ENCODE data around the gene SCN3B. TPM values are rescaled to one million over a fixed set of nuclear protein-coding genes. Genes with fewer than 3 reads are reported as not detected.

SCN3B gene
- total and polyA plus RNA-seq, 4 donors = 0.08 to 1.3 (median 0.16) TPM; not detected in 1

DNA sequence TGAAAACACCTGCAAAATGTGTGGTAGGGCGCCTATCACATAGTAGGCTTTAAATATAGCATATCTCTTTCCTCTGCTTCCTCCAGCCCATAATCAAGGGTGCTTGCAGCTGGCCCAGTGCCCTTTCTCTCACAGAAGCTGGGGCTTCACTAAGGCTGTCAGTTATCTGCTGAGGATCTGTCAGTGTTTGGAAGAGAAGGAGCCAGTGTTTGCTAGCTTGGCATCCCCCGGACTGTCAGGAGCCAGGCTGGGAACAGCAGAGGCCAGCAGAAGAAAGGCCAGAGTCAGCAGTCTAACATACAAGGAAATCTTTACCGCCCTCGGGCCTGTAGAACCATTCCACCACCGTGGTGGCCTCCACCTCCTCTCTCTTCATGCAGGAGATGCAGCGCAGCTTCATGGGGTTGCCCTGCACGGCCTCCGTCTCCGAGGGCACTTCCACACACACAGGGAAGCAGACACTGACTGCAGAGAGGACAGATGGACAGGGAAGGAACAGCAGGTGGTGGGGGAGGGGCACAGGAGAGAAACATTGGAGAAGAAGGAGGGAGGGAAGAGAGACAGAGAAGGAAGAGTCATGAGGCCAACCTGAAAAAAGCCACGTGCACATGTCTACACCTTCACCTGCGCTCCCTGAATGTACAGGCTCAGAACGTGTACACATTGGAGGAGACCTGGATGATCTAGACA, 9.0 kb downstream of the SCN3B start:
- ATAC-seq (ENCODE audit: low FRiP score) (no peak), DNase-seq (no peak)
- Histone ChIP-seq H3K27me3 (ENCODE audit: control insufficient read depth in 1 of 2, insufficient read depth in 2 of 2, low read length in 1 of 2) (peaks cover 0 to 1% of the 10 kb centered on the region in 2 donors), H3K9me3 (ENCODE audit: control insufficient read depth, low read length) (peaks cover under 1% of the 10 kb centered on the region), H3K4me1 (ENCODE audit: control insufficient read depth in 1 of 2, insufficient read depth in 2 of 2, low read length in 2 of 2) (no peaks in the 10 kb centered on the region), H3K4me3 (ENCODE audit: low read length in 2 of 2) (no peak overlapping the region), H3K36me3 (ENCODE audit: control insufficient read depth in 1 of 2, insufficient read depth in 2 of 2, low read length in 1 of 2) (no peaks in the 10 kb centered on the region), H3K27ac (ENCODE audit: low read depth in 1 of 2, low read length in 2 of 2) (no peak overlapping the region)
- intact Hi-C loops (cut with DNase I) = no loop called here
- 72 to 73% methylated on average over 12 of the region's 12 CpGs for WGBS, 2 donors

DNA sequence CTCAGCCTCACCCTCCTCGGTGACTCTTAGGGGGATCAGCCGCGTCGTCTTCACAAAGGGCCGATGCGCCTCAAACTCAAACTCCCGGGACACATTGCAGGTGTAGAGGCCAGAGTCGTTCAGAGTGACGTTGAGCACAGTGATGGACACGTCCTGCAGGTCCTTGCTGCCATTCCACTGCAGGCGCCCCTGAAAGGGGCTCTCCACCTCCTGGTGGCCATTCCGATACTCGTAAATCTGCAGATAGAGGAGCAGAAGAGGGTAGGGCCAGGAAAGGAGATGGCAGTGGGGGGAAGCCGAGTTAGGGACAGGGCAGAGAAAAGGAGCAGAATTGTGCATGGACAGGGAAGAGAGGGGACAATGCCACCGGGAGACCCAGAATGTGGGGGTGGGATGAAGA, 12.0 kb downstream of the SCN3B start:
- no peak for ATAC-seq (ENCODE audit: low FRiP score)
- Histone ChIP-seq H3K4me3 (ENCODE audit: low read length in 2 of 2) (no peak overlapping the region), H3K36me3 (ENCODE audit: control insufficient read depth in 1 of 2, insufficient read depth in 2 of 2, low read length in 1 of 2) (no peaks in the 10 kb centered on the region), H3K27ac (ENCODE audit: low read depth in 1 of 2, low read length in 2 of 2) (no peak overlapping the region), H3K27me3 (ENCODE audit: control insufficient read depth in 1 of 2, insufficient read depth in 2 of 2, low read length in 1 of 2) (no peaks in the 10 kb centered on the region), H3K4me1 (ENCODE audit: control insufficient read depth in 1 of 2, insufficient read depth in 2 of 2, low read length in 2 of 2) (no peaks in the 10 kb centered on the region), H3K9me3 (ENCODE audit: control insufficient read depth, low read length) (no peaks in the 10 kb centered on the region)
- DNase-seq = no peak
- intact Hi-C loops (cut with DNase I) = no loop called here
- 82% methylated on average over 15 of the region's 15 CpGs for WGBS, 2 donors

- intact Hi-C loops (cut with DNase I) = no loop called here
- ATAC-seq (ENCODE audit: low FRiP score) (no peak), DNase-seq (no peak)
- 61 to 66% methylated on average over 4 of the region's 4 CpGs for WGBS, 2 donors
- H3K27ac ChIP-seq (ENCODE audit: low read depth in 1 of 2, low read length in 2 of 2) = no peak overlapping the region
- H3K36me3 ChIP-seq (ENCODE audit: control insufficient read depth in 1 of 2, insufficient read depth in 2 of 2, low read length in 1 of 2) = no peaks in the 10 kb centered on the region
- H3K4me3 ChIP-seq (ENCODE audit: low read length in 2 of 2) = no peak overlapping the region
- H3K27me3 ChIP-seq (ENCODE audit: control insufficient read depth in 1 of 2, insufficient read depth in 2 of 2, low read length in 1 of 2) = no peaks in the 10 kb centered on the region
- H3K9me3 ChIP-seq (ENCODE audit: control insufficient read depth, low read length) = no peaks in the 10 kb centered on the region
- H3K4me1 ChIP-seq (ENCODE audit: control insufficient read depth in 1 of 2, insufficient read depth in 2 of 2, low read length in 2 of 2) = no peaks in the 10 kb centered on the region
Observed at GRCh38 chr11:123641495-123641840, 13.0 kb downstream of the SCN3B start.

DNA sequence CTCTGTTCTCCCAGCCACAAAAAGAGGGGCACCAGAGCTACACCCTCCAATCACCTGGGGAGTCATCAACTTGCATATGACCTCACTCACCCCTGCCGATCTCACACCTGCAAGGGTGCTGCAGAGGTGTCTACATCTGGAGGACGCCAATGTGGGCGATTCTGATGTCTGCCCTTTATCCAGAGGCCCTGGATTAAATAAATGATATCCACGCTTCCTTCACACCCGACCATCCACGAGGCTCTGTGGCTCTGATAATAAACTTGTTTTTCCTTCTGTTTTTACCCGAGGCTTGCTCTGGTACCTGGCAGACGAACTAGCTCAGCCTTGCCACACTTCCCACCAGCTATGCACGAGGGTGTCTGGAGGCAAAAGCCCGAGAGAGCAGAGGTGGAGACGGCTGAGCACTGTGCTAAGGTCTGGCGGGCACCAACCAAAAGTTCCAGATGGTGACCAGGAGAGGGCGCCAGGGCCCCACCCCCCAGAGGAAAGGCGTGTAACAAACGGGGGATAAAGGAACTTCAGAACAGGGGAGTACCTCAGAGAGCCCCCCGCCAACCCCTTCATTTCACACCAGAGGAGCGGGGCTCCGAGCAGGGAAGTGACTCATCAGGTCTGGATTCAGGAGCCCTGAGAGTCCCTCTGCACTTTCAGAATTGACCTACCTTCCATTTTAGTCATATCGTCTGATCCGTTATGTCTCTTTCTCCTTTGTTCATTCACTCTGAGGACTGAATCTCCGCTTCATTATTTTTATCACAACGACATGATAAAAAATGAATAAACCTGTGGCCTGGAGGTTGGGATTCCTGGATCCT, 13.5 kb downstream of the SCN3B start:
- H3K36me3 ChIP-seq (ENCODE audit: control insufficient read depth in 1 of 2, insufficient read depth in 2 of 2, low read length in 1 of 2) = no peaks in the 10 kb centered on the region
- H3K9me3 ChIP-seq (ENCODE audit: control insufficient read depth, low read length) = no peaks in the 10 kb centered on the region
- no peaks in the 10 kb centered on the region for H3K4me1 ChIP-seq (ENCODE audit: control insufficient read depth in 1 of 2, insufficient read depth in 2 of 2, low read length in 2 of 2)
- 26 to 30% methylated on average over 22 of the region's 22 CpGs for WGBS, 2 donors
- no peaks in the 10 kb centered on the region for H3K27me3 ChIP-seq (ENCODE audit: control insufficient read depth in 1 of 2, insufficient read depth in 2 of 2, low read length in 1 of 2)
- H3K27ac ChIP-seq (ENCODE audit: low read depth in 1 of 2, low read length in 2 of 2) = no peak overlapping the region
- DNase-seq = no peak
- no peak overlapping the region for H3K4me3 ChIP-seq (ENCODE audit: low read length in 2 of 2)
- no peak for ATAC-seq (ENCODE audit: low FRiP score)
- intact Hi-C loops (cut with DNase I) = no loop called here

GRCh38 chr11:123640029-123640428, 14.4 kb downstream of the SCN3B start:
- ATAC-seq (ENCODE audit: low FRiP score) = no peak
- Histone ChIP-seq H3K27me3 (ENCODE audit: control insufficient read depth in 1 of 2, insufficient read depth in 2 of 2, low read length in 1 of 2) (no peaks in the 10 kb centered on the region), H3K9me3 (ENCODE audit: control insufficient read depth, low read length) (no peaks in the 10 kb centered on the region), H3K36me3 (ENCODE audit: control insufficient read depth in 1 of 2, insufficient read depth in 2 of 2, low read length in 1 of 2) (no peaks in the 10 kb centered on the region), H3K27ac (ENCODE audit: low read depth in 1 of 2, low read length in 2 of 2) (no peak overlapping the region), H3K4me1 (ENCODE audit: control insufficient read depth in 1 of 2, insufficient read depth in 2 of 2, low read length in 2 of 2) (no peaks in the 10 kb centered on the region), H3K4me3 (ENCODE audit: low read length in 2 of 2) (no peak overlapping the region)
- 49 to 66% methylated on average over 5 of the region's 5 CpGs for WGBS, 2 donors
- intact Hi-C loops (cut with DNase I) = no loop called here
- no peak for DNase-seq

DNA sequence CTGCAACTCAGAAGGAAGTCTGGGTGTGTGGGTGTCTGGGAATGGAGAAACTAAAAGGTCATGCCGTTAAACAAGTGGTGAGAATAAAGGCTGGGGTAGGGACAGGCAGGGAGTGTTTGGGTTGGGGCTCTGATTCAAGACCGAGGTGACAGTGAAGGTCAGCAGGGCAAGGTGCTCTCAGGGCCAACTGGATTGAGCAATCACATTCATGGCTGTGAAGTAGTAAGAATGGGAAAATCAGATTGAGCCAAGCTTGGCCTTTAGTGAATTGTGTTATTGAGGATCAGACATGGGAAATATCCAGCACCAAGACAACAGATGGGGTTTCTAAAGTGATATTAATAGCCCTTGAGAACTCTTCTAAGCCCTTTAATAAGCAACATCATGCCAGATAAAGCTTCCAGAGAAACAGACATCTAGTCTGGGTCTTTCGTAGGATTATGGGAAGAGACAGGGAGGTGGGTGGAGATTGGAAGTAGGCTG, 24.3 kb downstream of the SCN3B start:
- no peaks in the 10 kb centered on the region for H3K4me1 ChIP-seq (ENCODE audit: control insufficient read depth in 1 of 2, insufficient read depth in 2 of 2, low read length in 2 of 2)
- H3K9me3 ChIP-seq (ENCODE audit: control insufficient read depth, low read length) = no peaks in the 10 kb centered on the region
- 61 to 63% methylated on average over 3 of the region's 3 CpGs for WGBS, 2 donors
- H3K27me3 ChIP-seq (ENCODE audit: control insufficient read depth in 1 of 2, insufficient read depth in 2 of 2, low read length in 1 of 2) = no peaks in the 10 kb centered on the region
- ATAC-seq (ENCODE audit: low FRiP score) (peak; percentile 13), DNase-seq (no peak)
- no peaks in the 10 kb centered on the region for H3K36me3 ChIP-seq (ENCODE audit: control insufficient read depth in 1 of 2, insufficient read depth in 2 of 2, low read length in 1 of 2)
- H3K27ac ChIP-seq (ENCODE audit: low read depth in 1 of 2, low read length in 2 of 2) = no peak overlapping the region
- intact Hi-C loops (cut with DNase I) = no loop called here
- H3K4me3 ChIP-seq (ENCODE audit: low read length in 2 of 2) = no peak overlapping the region

- Histone ChIP-seq H3K27ac (ENCODE audit: low read depth in 1 of 2, low read length in 2 of 2) (no peak overlapping the region), H3K36me3 (ENCODE audit: control insufficient read depth in 1 of 2, insufficient read depth in 2 of 2, low read length in 1 of 2) (no peaks in the 10 kb centered on the region), H3K4me1 (ENCODE audit: control insufficient read depth in 1 of 2, insufficient read depth in 2 of 2, low read length in 2 of 2) (no peaks in the 10 kb centered on the region), H3K9me3 (ENCODE audit: control insufficient read depth, low read length) (no peaks in the 10 kb centered on the region), H3K27me3 (ENCODE audit: control insufficient read depth in 1 of 2, insufficient read depth in 2 of 2, low read length in 1 of 2) (no peaks in the 10 kb centered on the region), H3K4me3 (ENCODE audit: low read length in 2 of 2) (no peak overlapping the region)
- WGBS, 2 donors = 28 to 53% methylated on average over 10 of the region's 10 CpGs
- ATAC-seq (ENCODE audit: low FRiP score) (peak; percentile 66), DNase-seq (peak in 1 of 2 donors; percentile 73)
- intact Hi-C loops (cut with DNase I) = no loop called here
Observed at GRCh38 chr11:123628936-123629683, 25.3 kb downstream of the SCN3B start.

- Histone ChIP-seq H3K27me3 (ENCODE audit: control insufficient read depth in 1 of 2, insufficient read depth in 2 of 2, low read length in 1 of 2) (no peaks in the 10 kb centered on the region), H3K4me3 (ENCODE audit: low read length in 2 of 2) (no peak overlapping the region), H3K9me3 (ENCODE audit: control insufficient read depth, low read length) (no peaks in the 10 kb centered on the region), H3K4me1 (ENCODE audit: control insufficient read depth in 1 of 2, insufficient read depth in 2 of 2, low read length in 2 of 2) (no peaks in the 10 kb centered on the region), H3K36me3 (ENCODE audit: control insufficient read depth in 1 of 2, insufficient read depth in 2 of 2, low read length in 1 of 2) (no peaks in the 10 kb centered on the region), H3K27ac (ENCODE audit: low read depth in 1 of 2, low read length in 2 of 2) (no peak overlapping the region)
- no peak for DNase-seq
- intact Hi-C loops (cut with DNase I) = no loop called here
- ATAC-seq (ENCODE audit: low FRiP score) = no peak
- WGBS, 2 donors = 91% methylated on average over 2 of the region's 2 CpGs
Observed at GRCh38 chr11:123624974-123625373, 29.4 kb downstream of the SCN3B start.

Data from aorta (tissue), 5 donors.